Measurements from ENCODE around the gene PRAC2. TPM values are rescaled to one million over a fixed set of nuclear protein-coding genes. Genes with fewer than 3 reads are reported as not detected.

The PRAC2 gene
- total RNA-seq, 1 donor from 2014 or later = not detected

DNA sequence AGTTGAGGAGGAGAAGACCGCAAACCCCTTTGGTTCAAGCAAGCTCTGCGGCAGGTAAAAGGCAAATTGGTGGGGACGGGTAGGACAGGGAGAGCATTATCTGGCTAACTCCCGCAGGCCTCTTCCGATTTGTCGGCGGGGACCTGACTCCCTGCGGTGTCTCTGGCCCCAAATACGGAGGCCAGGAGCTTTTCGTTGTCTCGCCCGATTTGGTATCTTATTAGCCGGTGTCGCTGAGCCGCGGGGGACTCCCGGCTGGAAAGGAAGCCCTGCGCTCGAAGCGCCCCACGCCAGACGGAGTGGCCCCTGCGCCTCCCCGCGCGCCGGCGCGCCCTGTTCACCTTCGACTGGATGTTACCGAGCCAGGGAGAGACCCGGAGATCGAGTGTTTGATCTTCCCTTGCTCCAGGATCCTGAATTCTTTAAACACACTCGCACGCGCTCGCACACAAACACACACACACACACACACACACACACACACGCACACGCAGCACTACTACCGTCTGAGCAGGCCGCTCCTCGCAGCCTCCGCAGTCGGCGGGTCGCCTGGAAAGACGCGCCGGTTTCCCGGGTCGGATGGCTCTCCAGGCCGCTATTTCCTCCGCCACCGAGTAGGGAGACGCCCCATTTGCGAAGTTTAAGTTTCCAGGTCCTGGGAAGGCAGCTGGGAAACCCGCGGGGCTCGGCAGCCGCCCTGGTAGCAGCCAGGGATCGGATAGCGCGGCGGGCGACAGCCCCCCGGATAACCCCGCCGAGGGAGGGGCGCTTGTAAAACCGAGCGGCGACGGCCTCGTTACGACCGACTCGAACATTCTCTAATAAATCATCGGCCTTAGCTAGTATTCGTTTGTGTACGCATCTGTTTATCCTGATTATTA lies 4.0 kb upstream of the PRAC2 start:
- H3K27me3 Mint-ChIP-seq (ENCODE audit: low read depth) = peaks cover 100% of the 10 kb centered on the region
- no peak overlapping the region for H3K27ac Mint-ChIP-seq (ENCODE audit: unreplicated experiment)
- no peaks in the 10 kb centered on the region for H3K36me3 Mint-ChIP-seq (ENCODE audit: low read depth)
- TF ChIP-seq, protein P1, sequence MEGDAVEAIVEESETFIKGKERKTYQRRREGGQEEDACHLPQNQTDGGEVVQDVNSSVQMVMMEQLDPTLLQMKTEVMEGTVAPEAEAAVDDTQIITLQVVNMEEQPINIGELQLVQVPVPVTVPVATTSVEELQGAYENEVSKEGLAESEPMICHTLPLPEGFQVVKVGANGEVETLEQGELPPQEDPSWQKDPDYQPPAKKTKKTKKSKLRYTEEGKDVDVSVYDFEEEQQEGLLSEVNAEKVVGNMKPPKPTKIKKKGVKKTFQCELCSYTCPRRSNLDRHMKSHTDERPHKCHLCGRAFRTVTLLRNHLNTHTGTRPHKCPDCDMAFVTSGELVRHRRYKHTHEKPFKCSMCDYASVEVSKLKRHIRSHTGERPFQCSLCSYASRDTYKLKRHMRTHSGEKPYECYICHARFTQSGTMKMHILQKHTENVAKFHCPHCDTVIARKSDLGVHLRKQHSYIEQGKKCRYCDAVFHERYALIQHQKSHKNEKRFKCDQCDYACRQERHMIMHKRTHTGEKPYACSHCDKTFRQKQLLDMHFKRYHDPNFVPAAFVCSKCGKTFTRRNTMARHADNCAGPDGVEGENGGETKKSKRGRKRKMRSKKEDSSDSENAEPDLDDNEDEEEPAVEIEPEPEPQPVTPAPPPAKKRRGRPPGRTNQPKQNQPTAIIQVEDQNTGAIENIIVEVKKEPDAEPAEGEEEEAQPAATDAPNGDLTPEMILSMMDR (conservative IDR thresholded peaks at IDR 0.05) = no peak
- peak overlapping the region; percentile 13 for H3K4me3 Mint-ChIP-seq
- no peaks in the 10 kb centered on the region for H3K9me3 Mint-ChIP-seq
- DNase-seq (ENCODE audit: low read depth, low spot score) = no peak
- H3K4me1 Mint-ChIP-seq = peaks cover 13% of the 10 kb centered on the region

DNA sequence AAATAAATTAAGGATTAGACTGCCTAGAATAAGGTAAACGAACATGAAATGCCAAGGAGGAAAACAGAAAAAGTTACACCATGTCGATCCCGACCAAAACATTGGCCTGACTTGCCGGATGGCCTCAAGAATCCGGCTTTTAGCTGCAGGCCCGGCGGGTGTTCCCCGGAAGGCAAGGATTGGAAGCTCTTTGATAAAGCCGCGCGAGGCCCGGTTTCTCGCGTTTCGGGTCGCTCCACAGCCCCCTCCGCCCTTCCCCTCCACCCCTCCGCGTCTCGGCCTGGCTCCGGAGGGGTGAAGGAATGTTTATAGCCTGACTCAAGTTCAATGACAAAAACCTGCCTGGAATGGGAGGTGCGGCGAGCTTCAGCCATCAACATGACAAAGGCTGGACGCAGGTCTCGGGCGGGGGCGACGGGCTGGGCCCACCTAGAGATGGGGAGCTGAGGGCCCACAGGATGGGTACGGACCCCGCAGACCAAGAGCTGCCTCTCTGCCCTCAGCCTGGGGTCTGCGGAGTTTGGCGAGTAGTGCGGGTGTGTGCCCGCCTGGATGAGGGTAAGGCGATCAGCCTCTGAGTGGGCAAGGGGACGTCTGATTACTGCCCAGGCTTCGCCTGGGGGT lies 3.2 kb upstream of the PRAC2 start:
- H3K4me3 Mint-ChIP-seq = no peak overlapping the region
- no peaks in the 10 kb centered on the region for H3K36me3 Mint-ChIP-seq (ENCODE audit: low read depth)
- no peaks in the 10 kb centered on the region for H3K9me3 Mint-ChIP-seq
- TF ChIP-seq, protein P1 (conservative IDR thresholded peaks at IDR 0.05) = no peak
- H3K27ac Mint-ChIP-seq (ENCODE audit: unreplicated experiment) = no peak overlapping the region
- H3K4me1 Mint-ChIP-seq = peaks cover 18% of the 10 kb centered on the region
- DNase-seq (ENCODE audit: low read depth, low spot score) = no peak
- H3K27me3 Mint-ChIP-seq (ENCODE audit: low read depth) = peaks cover 100% of the 10 kb centered on the region

DNA sequence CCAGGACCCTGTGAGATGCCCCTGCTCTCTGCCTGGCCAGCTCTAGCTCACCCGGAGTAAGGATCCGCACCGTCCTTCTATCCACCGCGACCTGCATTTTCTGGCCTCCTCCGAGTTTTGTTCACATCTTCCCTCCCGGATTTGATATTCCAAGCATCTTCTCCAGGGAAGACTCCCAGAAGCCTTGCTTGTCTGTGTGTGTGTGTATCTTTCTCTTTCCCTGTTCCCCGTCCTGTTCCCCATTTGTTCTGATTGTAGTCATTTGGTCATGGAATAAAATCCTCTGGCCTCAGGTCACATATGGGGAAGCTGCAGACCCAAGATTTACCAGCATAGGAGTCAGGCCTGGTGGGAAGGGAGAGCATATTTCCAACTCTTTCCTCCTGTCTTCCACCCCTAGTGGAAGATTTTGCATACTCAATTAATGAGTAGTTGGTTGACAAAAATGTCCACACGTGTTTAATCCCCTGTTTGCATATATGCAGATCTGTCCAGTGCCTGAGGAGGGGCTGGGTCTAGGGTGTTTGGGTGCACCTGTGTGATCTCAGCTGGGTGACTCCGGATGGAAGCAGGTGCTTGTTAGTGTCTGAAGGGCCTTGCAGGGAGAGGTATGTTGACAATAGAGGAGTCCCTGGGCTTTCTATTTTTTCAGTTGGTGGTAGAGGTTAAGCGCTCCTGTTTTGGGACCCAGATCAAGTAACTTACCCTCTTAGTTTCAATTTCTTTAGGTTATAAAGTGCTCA lies 2.5 kb upstream of the PRAC2 start:
- TF ChIP-seq, protein P1 (conservative IDR thresholded peaks at IDR 0.05) = no peak
- no peaks in the 10 kb centered on the region for H3K36me3 Mint-ChIP-seq (ENCODE audit: low read depth)
- peaks cover 100% of the 10 kb centered on the region for H3K27me3 Mint-ChIP-seq (ENCODE audit: low read depth)
- no peaks in the 10 kb centered on the region for H3K9me3 Mint-ChIP-seq
- peak overlapping the region; percentile 7 for H3K4me3 Mint-ChIP-seq
- DNase-seq (ENCODE audit: low read depth, low spot score) = no peak
- H3K4me1 Mint-ChIP-seq = peaks cover 18% of the 10 kb centered on the region
- H3K27ac Mint-ChIP-seq (ENCODE audit: unreplicated experiment) = no peak overlapping the region

DNA sequence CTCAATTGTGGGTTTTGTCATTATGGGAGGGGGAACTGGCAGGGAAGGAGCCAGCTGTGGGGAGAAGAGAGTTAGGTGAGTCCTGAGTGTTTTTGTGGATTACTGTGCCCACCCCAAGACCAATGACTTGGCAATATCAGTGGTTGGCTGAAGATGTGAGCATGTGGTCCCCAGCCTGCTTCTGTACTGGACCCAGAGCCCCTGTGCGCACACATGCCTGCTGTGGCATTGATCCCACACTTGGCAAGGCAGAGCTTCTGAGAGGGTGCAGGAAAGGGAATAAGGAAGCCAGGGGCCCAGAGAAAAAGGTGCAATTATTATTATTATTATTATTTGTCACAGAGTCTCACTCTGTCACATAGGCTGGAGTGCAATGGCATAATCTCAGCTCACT lies 2.0 kb upstream of the PRAC2 start:
- TF ChIP-seq, protein P1 (conservative IDR thresholded peaks at IDR 0.05) = no peak
- Mint-ChIP-seq H3K9me3 (no peaks in the 10 kb centered on the region), H3K4me3 (peak overlapping the region; percentile 7), H3K36me3 (ENCODE audit: low read depth) (no peaks in the 10 kb centered on the region), H3K27me3 (ENCODE audit: low read depth) (peaks cover 100% of the 10 kb centered on the region), H3K4me1 (peaks cover 18% of the 10 kb centered on the region), H3K27ac (ENCODE audit: unreplicated experiment) (no peak overlapping the region)
- no peak for DNase-seq (ENCODE audit: low read depth, low spot score)

DNA sequence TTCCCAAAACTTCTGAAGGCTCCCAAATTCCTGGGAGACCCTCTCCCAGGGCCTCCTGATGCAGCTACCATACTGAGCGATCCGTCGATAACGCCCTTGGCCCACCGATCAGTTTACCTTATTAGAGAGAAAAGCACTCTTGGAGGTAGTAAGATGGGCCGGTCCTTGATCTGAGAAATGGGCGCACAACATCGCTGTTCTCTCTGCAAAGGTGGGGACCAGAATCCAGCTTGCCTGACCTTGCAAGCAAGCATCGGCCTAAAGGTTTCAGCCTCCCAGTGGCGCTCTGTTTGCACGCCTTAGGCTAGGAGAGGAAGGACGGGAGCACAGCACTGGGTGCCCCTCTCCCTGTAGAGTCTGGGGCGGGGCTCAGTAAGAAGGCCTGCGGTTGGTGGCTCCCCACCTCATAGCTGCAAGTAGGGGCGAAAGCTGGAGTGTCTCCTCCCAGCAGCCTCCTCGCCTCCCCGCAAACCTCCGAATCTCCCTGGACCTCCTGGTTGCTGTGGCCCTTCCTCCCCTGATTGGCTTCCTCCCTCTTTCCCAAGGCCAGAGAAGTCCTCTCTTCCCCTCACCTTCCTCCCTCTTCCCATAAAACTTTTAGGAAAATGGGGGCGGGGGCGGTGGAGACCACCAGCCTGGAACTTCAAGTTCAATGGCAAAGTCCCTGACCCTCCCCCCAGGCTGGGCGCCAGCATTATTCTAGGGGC lies 631 bp upstream of the PRAC2 start, which contains the start of gene PRAC1:
Gene PRAC1 (minus strand): TSS at position 318 of the 707 bp plus-strand sequence. CDS start 126 bp downstream, at position 192.
- TF ChIP-seq, protein P1 (conservative IDR thresholded peaks at IDR 0.05) = no peak
- peaks cover 100% of the 10 kb centered on the region for H3K27me3 Mint-ChIP-seq (ENCODE audit: low read depth)
- H3K4me1 Mint-ChIP-seq = peaks cover 18% of the 10 kb centered on the region
- no peaks in the 10 kb centered on the region for H3K36me3 Mint-ChIP-seq (ENCODE audit: low read depth)
- H3K4me3 Mint-ChIP-seq = no peak within 1 kb of the TSS
- H3K9me3 Mint-ChIP-seq = no peaks in the 10 kb centered on the region
- H3K27ac Mint-ChIP-seq (ENCODE audit: unreplicated experiment) = no peak within 1 kb of the TSS
- no peak for DNase-seq (ENCODE audit: low read depth, low spot score)

Data from neural crest cell (in vitro differentiated cells).